GM19043 (cell line): ENCODE data around the gene ZNF581.
A peak's percentile ranks its signal among the peaks of the same experiment; 100 is the strongest.

Source experiments
- ATAC-seq: cut with Tn5 transposase; IDR thresholded peaks from one replicate; pipeline ENCODE4 v1.9.1; 2021; ENCODE audit warnings: low read depth; ENCODE audit not compliant: unreplicated experiment

The ZNF581 gene

GRCh38 chr19:55646889-55647731 lies 3.7 kb downstream of the ZNF581 start:
- no peak for ATAC-seq

GRCh38 chr19:55647732-55648584 lies 4.5 kb downstream of the ZNF581 start, which contains the start of gene CCDC106:
TSS of gene CCDC106 (plus strand) at chr19:55648212. CDS start at chr19:55649047, 835 bp downstream.
- no peak for ATAC-seq

- ATAC-seq = no peak
Observed at GRCh38 chr19:55648585-55649267, 5.3 kb downstream of the ZNF581 start.

- no peak for ATAC-seq
Observed at GRCh38 chr19:55649268-55650125, 6.0 kb downstream of the ZNF581 start.

GRCh38 chr19:55650126-55650557 lies 6.7 kb downstream of the ZNF581 start:
- ATAC-seq = no peak

- no peak for ATAC-seq
Observed at GRCh38 chr19:55650602-55651230, 7.3 kb downstream of the ZNF581 start.

- no peak for ATAC-seq
Observed at GRCh38 chr19:55651236-55651635, 7.8 kb downstream of the ZNF581 start.

- no peak for ATAC-seq
Observed at GRCh38 chr19:55652311-55653128, 9.1 kb downstream of the ZNF581 start.

GRCh38 chr19:55653651-55654322 lies 10.3 kb downstream of the ZNF581 start:
- peak; percentile 37 for ATAC-seq

GRCh38 chr19:55654323-55654867 lies 10.9 kb downstream of the ZNF581 start:
- peak; percentile 45 for ATAC-seq

- ATAC-seq = peak; percentile 31
Observed at GRCh38 chr19:55654868-55655647, 11.6 kb downstream of the ZNF581 start, which contains the start of gene U2AF2. TSS of gene U2AF2 (plus strand) at chr19:55655035. CDS start at chr19:55655105, 70 bp downstream.

GRCh38 chr19:55655648-55656040 lies 12.2 kb downstream of the ZNF581 start:
- no peak for ATAC-seq

GRCh38 chr19:55656552-55656951 lies 13.1 kb downstream of the ZNF581 start:
- ATAC-seq = no peak

- no peak for ATAC-seq
Observed at GRCh38 chr19:55656988-55657747, 13.7 kb downstream of the ZNF581 start.

- no peak for ATAC-seq
Observed at GRCh38 chr19:55658846-55659459, 15.5 kb downstream of the ZNF581 start.

- no peak for ATAC-seq
Observed at GRCh38 chr19:55659822-55660221, 16.4 kb downstream of the ZNF581 start.
